H9 (cell line): ENCODE measurements around the gene DBET. TPM values are rescaled to one million over a fixed set of nuclear protein-coding genes. Genes with fewer than 3 reads are reported as not detected.
"Not testable (repeated sequence)": the region's sequence is repeated elsewhere in the genome, so short reads cannot be mapped to it uniquely, and the experiment has no call there.

Experiments
- DNase-seq: peaks from one replicate; pipeline ENCODE4 v3.0.0-alpha.2; 2017
- H2AFZ ChIP-seq: one replicate; pipeline ENCODE4 v1.6.1; 2013; ENCODE audit warnings: mild to moderate bottlenecking, low read length, control low read depth, moderate library complexity
- H2AK5ac ChIP-seq: 2 replicates; pipeline ENCODE4 v1.6.1; 2013; ENCODE audit warnings: low read length, control low read depth, mixed read lengths; ENCODE audit not compliant: insufficient read length
- H2BK120ac ChIP-seq: one replicate; pipeline ENCODE4 v1.6.1; 2013; ENCODE audit warnings: low read depth, mild to moderate bottlenecking, low read length, control low read depth, inconsistent platforms; ENCODE audit not compliant: poor library complexity, severe bottlenecking
- H2BK12ac ChIP-seq: 2 replicates; pipeline ENCODE4 v1.6.1; 2013; ENCODE audit warnings: low read length, control low read depth, mixed read lengths, low read depth; ENCODE audit not compliant: insufficient read length
- H2BK15ac ChIP-seq: 2 replicates; pipeline ENCODE4 v1.6.1; 2013; ENCODE audit warnings: low read depth, low read length, control low read depth
- H2BK20ac ChIP-seq: one replicate; pipeline ENCODE4 v1.6.1; 2013; ENCODE audit warnings: low read depth, mild to moderate bottlenecking, low read length, control low read depth, inconsistent platforms; ENCODE audit not compliant: poor library complexity, severe bottlenecking
- H2BK5ac ChIP-seq: 2 replicates; pipeline ENCODE4 v1.6.1; 2013; ENCODE audit warnings: low read length, control low read depth, mixed read lengths; ENCODE audit not compliant: insufficient read length
- H3K14ac ChIP-seq: 2 replicates; pipeline ENCODE4 v1.6.1; 2013; ENCODE audit warnings: low read length, control low read depth; ENCODE audit not compliant: insufficient read depth
- H3K18ac ChIP-seq: 2 replicates; pipeline ENCODE4 v1.6.1; 2013; ENCODE audit warnings: low read depth, mild to moderate bottlenecking, mixed read lengths, low read length, control low read depth; ENCODE audit not compliant: insufficient read length
- H3K23ac ChIP-seq: 2 replicates; pipeline ENCODE4 v1.6.1; 2013; ENCODE audit warnings: low read length, control low read depth, mixed read lengths, low read depth; ENCODE audit not compliant: insufficient read length
- H3K23me2 ChIP-seq: 2 replicates; pipeline ENCODE4 v1.6.1; 2013; ENCODE audit warnings: low read depth, mild to moderate bottlenecking, mixed read lengths, low read length, control low read depth; ENCODE audit not compliant: insufficient read length, poor library complexity, severe bottlenecking
- H3K27ac ChIP-seq: 2 replicates; pipeline ENCODE4 v1.5.1; 2013; ENCODE audit warnings: low read length, control low read depth, mixed read lengths, low read depth; ENCODE audit not compliant: insufficient read length
- H3K27me3 ChIP-seq: 2 replicates; pipeline ENCODE4 v1.6.1; 2013; ENCODE audit warnings: low read length, control low read depth, inconsistent platforms; ENCODE audit not compliant: insufficient read depth
- H3K4ac ChIP-seq: 2 replicates; pipeline ENCODE4 v1.6.1; 2013; ENCODE audit warnings: low read depth, mild to moderate bottlenecking, control low read depth, inconsistent platforms, low read length, moderate library complexity
- H3K4me1 ChIP-seq: 2 replicates; pipeline ENCODE4 v1.6.1; 2013; ENCODE audit warnings: low read length, control low read depth, inconsistent platforms; ENCODE audit not compliant: insufficient read depth
- H3K4me2 ChIP-seq: 2 replicates; pipeline ENCODE4 v1.6.1; 2013; ENCODE audit warnings: low read length, control low read depth, mixed read lengths; ENCODE audit not compliant: insufficient read length, insufficient read depth
- H3K56ac ChIP-seq: 2 replicates; pipeline ENCODE4 v1.6.1; 2013; ENCODE audit warnings: low read depth, mild to moderate bottlenecking, mixed read lengths, low read length, control low read depth; ENCODE audit not compliant: insufficient read length
- H3K79me1 ChIP-seq: 2 replicates; pipeline ENCODE4 v1.6.1; 2013; ENCODE audit warnings: low read depth, mild to moderate bottlenecking, moderate library complexity, low read length, control low read depth, inconsistent platforms; ENCODE audit not compliant: insufficient read depth, poor library complexity, severe bottlenecking
- H3K79me2 ChIP-seq: 2 replicates; pipeline ENCODE4 v1.6.1; 2013; ENCODE audit warnings: low read length, control low read depth, inconsistent platforms; ENCODE audit not compliant: insufficient read depth
- H3K9ac ChIP-seq: 2 replicates; pipeline ENCODE4 v1.6.1; 2013; ENCODE audit warnings: low read length, control low read depth, mixed read lengths; ENCODE audit not compliant: insufficient read length; ENCODE audit errors: extremely low read depth
- H3K9me3 ChIP-seq: one replicate; pipeline ENCODE4 v1.6.1; 2013; ENCODE audit warnings: low read depth, low read length, inconsistent platforms; ENCODE audit not compliant: control insufficient read depth
- H3T11ph ChIP-seq: one replicate; pipeline ENCODE4 v1.6.1; 2013; ENCODE audit warnings: mild to moderate bottlenecking, low read length, control low read depth, inconsistent platforms
- H4K20me1 ChIP-seq: one replicate; pipeline ENCODE4 v1.6.1; 2013; ENCODE audit not compliant: control insufficient read depth, insufficient read length, insufficient read depth
- H4K5ac ChIP-seq: 2 replicates; pipeline ENCODE4 v1.6.1; 2013; ENCODE audit warnings: low read depth, mild to moderate bottlenecking, mixed read lengths, low read length, control low read depth; ENCODE audit not compliant: insufficient read length
- H4K8ac ChIP-seq: replicated peaks from 2 replicates; pipeline ENCODE4 v1.6.1; 2013; ENCODE audit warnings: low read length, control low read depth, mixed read lengths, low read depth; ENCODE audit not compliant: insufficient read length
- H4K91ac ChIP-seq: 2 replicates; pipeline ENCODE4 v1.6.1; 2013; ENCODE audit warnings: low read depth, mild to moderate bottlenecking, moderate library complexity, mixed read lengths, low read length, control low read depth; ENCODE audit not compliant: insufficient read length
- H3K27ac Mint-ChIP-seq, 3 experiments: 2 replicates in 2 of 3; 3 replicates in 1 of 3; pipeline ENCODE4 v1.8.0; 2020 to 2021; ENCODE audit warnings: mixed read lengths in 3 of 3, mild to moderate bottlenecking in 1 of 3, moderate library complexity in 1 of 3
- H3K27me3 Mint-ChIP-seq: 2 replicates; pipeline ENCODE4 v1.8.0; 2021; ENCODE audit warnings: low read depth, mild to moderate bottlenecking, moderate library complexity, mixed read lengths
- H3K36me3 Mint-ChIP-seq, 3 experiments: 2 replicates in 2 of 3; 3 replicates in 1 of 3; pipeline ENCODE4 v1.8.0; 2020 to 2021; ENCODE audit warnings: low read depth in 3 of 3, mixed read lengths in 3 of 3; ENCODE audit not compliant: insufficient read depth in 1 of 3
- H3K4me1 Mint-ChIP-seq, 2 experiments: 2 replicates each; pipeline ENCODE4 v1.8.0; 2020; ENCODE audit warnings: mixed read lengths in 2 of 2
- H3K4me3 Mint-ChIP-seq, 2 experiments: 2 replicates in 1 of 2; 3 replicates in 1 of 2; pipeline ENCODE4 v1.8.0; 2020 to 2021; ENCODE audit warnings: mild to moderate bottlenecking in 2 of 2, mixed read lengths in 2 of 2, moderate library complexity in 1 of 2
- H3K9me3 Mint-ChIP-seq, 2 experiments: 2 replicates in 1 of 2; 3 replicates in 1 of 2; pipeline ENCODE4 v1.8.0; 2020; ENCODE audit warnings: mild to moderate bottlenecking in 2 of 2, mixed read lengths in 2 of 2, moderate library complexity in 1 of 2
- WGBS: extraction: QIAGEN DNeasy Blood & Tissue Kit; methylation state at CpG from one replicate; pipeline ENCODE4 v1.1.7; 2013; ENCODE audit warnings: missing lambda C conversion rate, low lambda C conversion rate, mixed read lengths; ENCODE audit not compliant: insufficient read length; ENCODE audit errors: extremely low coverage; 5-methylcytosine and 5-hydroxymethylcytosine counted together
- total RNA-seq: library from RNA; stranded (reverse); gene quantifications from 2 replicates; pipeline ENCODE4 v1.2.1, GENCODE V29; 2021

Gene DBET
- total RNA-seq, 1 experiment from 2014 or later, result not detected

DNA sequence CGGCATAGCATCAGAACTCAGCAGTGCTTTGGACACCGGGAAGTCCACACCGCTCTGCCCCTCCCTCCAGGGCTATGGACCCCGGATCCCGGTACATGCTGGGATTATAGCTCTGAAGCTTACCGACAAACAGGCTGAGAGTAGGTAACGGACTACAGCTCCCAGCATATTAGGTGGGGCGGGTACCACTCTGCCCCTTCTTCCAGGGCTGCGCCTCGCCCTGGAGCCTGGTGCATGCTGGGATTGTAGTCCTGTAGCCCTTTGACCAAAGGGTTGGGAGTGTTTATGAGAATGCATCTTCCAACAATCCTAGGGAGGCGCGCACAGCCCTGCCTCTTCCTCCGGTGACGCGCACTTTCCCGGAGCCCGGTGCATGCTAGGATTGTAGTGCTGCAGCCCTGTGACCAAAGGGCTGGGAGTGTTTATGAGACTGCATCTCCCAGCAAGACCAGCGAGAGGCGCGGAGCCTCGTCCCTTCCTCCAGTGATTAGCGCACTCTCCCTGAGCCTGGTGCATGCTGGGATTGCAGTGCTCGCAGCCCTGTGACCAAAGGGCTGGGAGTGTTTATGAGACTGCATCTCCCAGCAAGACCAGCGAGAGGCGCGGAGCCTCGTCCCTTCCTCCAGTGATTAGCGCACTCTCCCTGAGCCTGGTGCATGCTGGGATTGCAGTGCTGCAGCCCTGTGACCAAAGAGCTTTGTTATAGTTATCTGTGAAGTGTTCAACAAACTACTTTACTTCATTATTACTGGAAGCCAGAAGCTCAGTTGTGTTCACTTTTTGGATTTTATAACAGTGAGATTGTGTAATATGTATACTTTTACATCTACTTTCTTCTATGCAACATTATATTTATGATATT, 14.7 kb upstream of the DBET start:
- H3K4ac ChIP-seq, H4K5ac ChIP-seq, H3K4me3 Mint-ChIP-seq, H3K4me1 ChIP-seq, H3K27ac ChIP-seq, H4K91ac ChIP-seq, H2AFZ ChIP-seq, H3K27me3 Mint-ChIP-seq, H4K20me1 ChIP-seq, H3K4me2 ChIP-seq, H3T11ph ChIP-seq, H2AK5ac ChIP-seq, H3K4me1 Mint-ChIP-seq, H3K18ac ChIP-seq, H3K9ac ChIP-seq, H3K27ac Mint-ChIP-seq, H2BK120ac ChIP-seq, H3K56ac ChIP-seq, H4K8ac ChIP-seq, H3K9me3 ChIP-seq, DNase-seq, H3K36me3 Mint-ChIP-seq, H3K79me1 ChIP-seq, H3K23ac ChIP-seq, H3K27me3 ChIP-seq, H2BK20ac ChIP-seq, H3K79me2 ChIP-seq, H3K14ac ChIP-seq, H2BK15ac ChIP-seq, H2BK5ac ChIP-seq, H2BK12ac ChIP-seq, H3K23me2 ChIP-seq: not testable (repeated sequence)
- WGBS, result no CpG with 5 or more reads among the region's 28 CpGs
- H3K9me3 Mint-ChIP-seq, result peaks cover 8 to 13% of the 10 kb centered on the region in 2 experiments

DNA sequence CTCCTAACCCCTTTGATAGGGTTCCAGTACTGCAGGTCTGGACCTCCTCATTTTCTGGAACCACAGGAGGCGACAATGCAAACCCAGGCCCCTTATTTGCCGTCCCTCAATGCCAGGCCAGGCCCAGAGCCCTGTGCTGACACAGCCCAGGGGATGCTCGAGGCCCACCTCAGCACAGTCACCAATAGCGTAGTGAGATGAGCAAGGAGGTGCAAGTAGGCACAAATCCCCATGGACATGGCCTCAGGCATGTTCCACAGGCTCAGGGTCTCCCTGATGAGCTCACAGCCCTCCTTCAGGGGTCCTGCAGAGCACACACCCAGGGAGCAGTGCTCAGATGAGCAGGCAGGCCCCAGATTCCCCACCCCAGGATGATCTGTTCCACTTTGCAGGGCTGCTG, 5.3 kb upstream of the DBET start:
- H4K91ac ChIP-seq, H3K4me3 Mint-ChIP-seq, H3K4me1 Mint-ChIP-seq, H3K18ac ChIP-seq, H3K27ac Mint-ChIP-seq, H3K27me3 Mint-ChIP-seq, H2BK5ac ChIP-seq, DNase-seq, H3K27ac ChIP-seq, H2BK15ac ChIP-seq, H3K79me2 ChIP-seq, H2BK12ac ChIP-seq, H3K9me3 ChIP-seq, H3K9ac ChIP-seq, H3K23ac ChIP-seq, H2BK20ac ChIP-seq, H2BK120ac ChIP-seq, H3K14ac ChIP-seq, H3K56ac ChIP-seq, H4K5ac ChIP-seq, H3K4me2 ChIP-seq, H3K36me3 Mint-ChIP-seq, H3K23me2 ChIP-seq, H2AFZ ChIP-seq, H3K4me1 ChIP-seq, H4K8ac ChIP-seq, H4K20me1 ChIP-seq, H2AK5ac ChIP-seq, H3K79me1 ChIP-seq, H3K4ac ChIP-seq, H3K27me3 ChIP-seq, H3T11ph ChIP-seq: not testable (repeated sequence)
- WGBS, result no CpG with 5 or more reads among the region's 4 CpGs
- H3K9me3 Mint-ChIP-seq, result peaks cover 13 to 17% of the 10 kb centered on the region in 2 experiments
